NCI-H1417 (cell line): ENCODE results near the gene CFAP65.

Experiments used
- DNase-seq, 3 experiments: peaks; one replicate each; lab custom pipeline; 2025; lab: John Stamatoyannopoulos, UW

The CFAP65 gene

GRCh38 chr2:219059725-219060682 lies 18.7 kb upstream of the CFAP65 start:
- peak in 2 of 3 experiments; percentile 56 for DNase-seq

- DNase-seq: no peak
Measured at GRCh38 chr2:219059375-219059724, 18.0 kb upstream of the CFAP65 start.

GRCh38 chr2:219058541-219059374 lies 17.4 kb upstream of the CFAP65 start:
- peak in 2 of 3 experiments; percentile 50 to 56 for DNase-seq

GRCh38 chr2:219057709-219058540 lies 16.6 kb upstream of the CFAP65 start:
- DNase-seq: peak; percentile 53 to 86 (median 78)

- DNase-seq: no peak
Measured at GRCh38 chr2:219056896-219057708, 15.8 kb upstream of the CFAP65 start.

- no peak for DNase-seq
Measured at GRCh38 chr2:219056176-219056895, 15.0 kb upstream of the CFAP65 start.

- DNase-seq: no peak
Measured at GRCh38 chr2:219054956-219055903, 13.9 kb upstream of the CFAP65 start.

GRCh38 chr2:219049282-219049681 lies 8.0 kb upstream of the CFAP65 start:
- DNase-seq: no peak

- no peak for DNase-seq
Measured at GRCh38 chr2:219045937-219046550, 4.7 kb upstream of the CFAP65 start.

- DNase-seq: no peak
Measured at GRCh38 chr2:219042750-219043149, 1.4 kb upstream of the CFAP65 start.

GRCh38 chr2:219042157-219042556 lies 841 bp upstream of the CFAP65 start:
- no peak for DNase-seq

- DNase-seq: no peak
Measured at GRCh38 chr2:219038600-219038999, 2.7 kb downstream of the CFAP65 start.

- no peak for DNase-seq
Measured at GRCh38 chr2:219037783-219038499, 3.4 kb downstream of the CFAP65 start.

- DNase-seq: no peak
Measured at GRCh38 chr2:219035942-219036341, 5.4 kb downstream of the CFAP65 start.

- no peak for DNase-seq
Measured at GRCh38 chr2:219034823-219035222, 6.5 kb downstream of the CFAP65 start.

- no peak for DNase-seq
Measured at GRCh38 chr2:219032051-219032745, 9.1 kb downstream of the CFAP65 start.

- DNase-seq: no peak
Measured at GRCh38 chr2:219031005-219031738, 10.1 kb downstream of the CFAP65 start.
